HG03442 (cell line): ENCODE results near the gene STK17B.
A peak's percentile ranks its signal among the peaks of the same experiment; 100 is the strongest.
"Not testable (repeated sequence)": the region's sequence is repeated elsewhere in the genome, so short reads cannot be mapped to it uniquely, and the experiment has no call there.

ENCODE experiments used
- ATAC-seq: cut with Tn5 transposase; IDR thresholded peaks from one replicate; pipeline ENCODE4 v1.9.1; 2021; ENCODE audit warnings: mild to moderate bottlenecking, moderate library complexity; ENCODE audit not compliant: unreplicated experiment

Gene STK17B

GRCh38 chr2:196171248-196171871 lies at the start of gene STK17B:
TSS of gene STK17B (minus strand) at chr2:196171578. CDS start at chr2:196163383, 8,195 bp downstream.
- ATAC-seq, result peak; percentile 43

- ATAC-seq, result no peak
Observed at GRCh38 chr2:196220671-196221070, 49.3 kb upstream of the STK17B start.

GRCh38 chr2:196219671-196220070 lies 48.3 kb upstream of the STK17B start:
- no peak for ATAC-seq

GRCh38 chr2:196218106-196218505 lies 46.7 kb upstream of the STK17B start:
- ATAC-seq, result no peak

- no peak for ATAC-seq
Observed at GRCh38 chr2:196217116-196217515, 45.7 kb upstream of the STK17B start.

- no peak for ATAC-seq
Observed at GRCh38 chr2:196215376-196215775, 44.0 kb upstream of the STK17B start.

- ATAC-seq, result no peak
Observed at GRCh38 chr2:196214156-196214555, 42.8 kb upstream of the STK17B start.

- no peak for ATAC-seq
Observed at GRCh38 chr2:196213252-196213980, 42.0 kb upstream of the STK17B start.

GRCh38 chr2:196208915-196209314 lies 37.5 kb upstream of the STK17B start:
- ATAC-seq, result no peak

- ATAC-seq, result no peak
Observed at GRCh38 chr2:196206804-196207203, 35.4 kb upstream of the STK17B start.

- ATAC-seq, result no peak
Observed at GRCh38 chr2:196205881-196206435, 34.6 kb upstream of the STK17B start.

- ATAC-seq, result no peak
Observed at GRCh38 chr2:196205011-196205766, 33.8 kb upstream of the STK17B start.

GRCh38 chr2:196201229-196202009 lies 30.0 kb upstream of the STK17B start:
- ATAC-seq, result no peak

- ATAC-seq, result peak; percentile 98
Observed at GRCh38 chr2:196200557-196200956, 29.2 kb upstream of the STK17B start.

- no peak for ATAC-seq
Observed at GRCh38 chr2:196195758-196196157, 24.4 kb upstream of the STK17B start.

GRCh38 chr2:196195302-196195701 lies 23.9 kb upstream of the STK17B start:
- no peak for ATAC-seq

GRCh38 chr2:196191541-196191940 lies 20.2 kb upstream of the STK17B start:
- no peak for ATAC-seq

- no peak for ATAC-seq
Observed at GRCh38 chr2:196187898-196188458, 16.6 kb upstream of the STK17B start.

GRCh38 chr2:196187175-196187700 lies 15.9 kb upstream of the STK17B start:
- not testable (repeated sequence) for ATAC-seq
